NCI-H1105 treated with DMSO at 0.1 percent for 48 hours (cell line): ENCODE results near the gene PLEKHA7.

ENCODE experiments used
- DNase-seq: peaks from one replicate; lab custom pipeline; 2025; lab: John Stamatoyannopoulos, UW

PLEKHA7 gene

DNA sequence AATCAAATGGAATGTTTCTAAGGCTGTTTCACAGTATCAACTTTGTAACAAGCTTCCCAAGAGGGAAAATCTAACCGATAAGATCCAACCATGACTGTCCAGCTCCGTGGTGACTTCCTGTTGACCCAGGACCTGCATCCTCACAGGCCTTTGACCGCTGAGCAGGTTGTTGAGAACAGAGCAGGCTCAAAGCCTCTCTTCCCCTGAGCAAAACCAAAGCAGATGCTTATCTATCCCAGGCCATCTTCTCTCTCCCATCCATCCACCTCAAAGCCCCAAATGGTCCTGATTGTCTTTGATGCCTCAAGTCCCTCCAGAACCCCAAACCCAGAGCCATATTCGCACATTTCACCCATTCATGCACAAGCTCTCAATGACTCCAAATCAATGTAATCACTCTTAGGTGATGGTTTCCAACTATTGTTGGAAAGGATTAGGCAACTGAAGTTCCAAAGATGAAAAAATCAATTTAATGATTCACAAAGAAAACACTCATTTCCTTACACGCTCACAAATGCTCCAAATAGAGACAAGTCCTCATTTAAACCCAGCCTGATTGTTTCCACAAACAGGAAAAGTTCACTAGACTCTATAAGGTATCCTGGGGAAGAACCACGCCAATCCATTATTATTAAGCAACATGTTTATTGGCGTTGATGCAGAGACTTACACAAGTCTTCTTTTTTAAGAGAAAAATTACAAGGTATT is 227.0 kb downstream of the PLEKHA7 start:
- DNase-seq, result no peak

DNA sequence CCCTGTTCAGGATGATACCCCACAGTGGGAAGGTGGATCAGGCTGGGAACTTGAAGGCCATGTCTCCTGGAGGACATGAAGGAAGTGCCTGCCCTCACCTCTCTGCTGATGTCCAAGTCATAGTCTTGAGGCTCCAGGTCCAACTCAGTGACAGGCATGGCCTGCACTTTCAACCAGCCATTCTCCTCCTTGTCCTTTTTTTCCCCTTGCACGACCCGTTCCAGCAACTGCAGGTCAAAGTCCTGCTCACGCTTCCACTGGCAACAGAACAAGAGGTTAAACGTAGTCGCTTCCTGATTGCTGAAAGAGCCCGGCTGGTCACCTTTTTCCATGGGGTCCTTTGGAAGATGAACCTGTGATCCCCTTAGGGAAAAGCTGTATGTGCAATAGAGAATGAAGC is 228.1 kb downstream of the PLEKHA7 start:
- DNase-seq, result no peak

- DNase-seq, result peak; percentile 62
Observed at GRCh38 chr11:16785520-16786128, 228.6 kb downstream of the PLEKHA7 start.

DNA sequence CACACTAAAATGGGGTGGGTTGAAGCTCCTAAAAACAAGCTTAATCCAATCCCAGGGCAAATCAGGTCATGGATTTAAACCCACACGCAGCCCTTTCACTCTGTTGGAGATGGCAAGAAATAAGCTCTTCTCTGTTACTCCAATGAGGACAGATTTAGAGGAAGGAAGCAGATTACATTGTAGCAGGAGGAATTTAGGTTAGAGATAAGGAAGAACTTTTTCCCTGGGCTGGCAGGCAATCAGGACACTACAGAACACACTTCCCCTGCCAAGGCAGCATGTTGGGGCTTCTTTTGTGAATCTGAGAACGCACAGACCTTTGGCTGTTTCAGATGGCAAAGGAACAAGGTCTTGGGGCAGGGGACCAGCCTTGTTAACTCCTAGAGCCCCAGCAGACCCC is 229.5 kb downstream of the PLEKHA7 start:
- no peak for DNase-seq

DNA sequence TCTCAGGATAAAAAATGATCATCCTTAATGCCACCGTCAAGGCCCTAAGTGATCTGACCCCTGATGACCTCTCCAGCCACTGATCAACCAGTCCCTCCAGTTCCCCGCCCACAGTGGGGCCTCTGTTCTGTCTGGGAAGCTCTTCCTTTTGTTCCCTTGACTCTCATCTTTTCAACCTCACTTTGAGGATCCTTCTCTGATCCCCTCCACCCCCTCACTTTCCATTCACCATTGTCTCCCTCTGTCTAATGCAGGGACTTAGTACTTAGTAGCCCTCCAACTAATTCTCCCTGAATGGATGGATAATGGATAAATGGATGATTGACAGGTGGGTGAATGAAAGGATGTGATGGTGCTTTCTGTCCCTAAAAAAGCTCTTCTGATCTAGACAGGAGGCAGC is 230.1 kb downstream of the PLEKHA7 start:
- no peak for DNase-seq

GRCh38 chr11:16783321-16783801 is 230.9 kb downstream of the PLEKHA7 start:
- no peak for DNase-seq

DNA sequence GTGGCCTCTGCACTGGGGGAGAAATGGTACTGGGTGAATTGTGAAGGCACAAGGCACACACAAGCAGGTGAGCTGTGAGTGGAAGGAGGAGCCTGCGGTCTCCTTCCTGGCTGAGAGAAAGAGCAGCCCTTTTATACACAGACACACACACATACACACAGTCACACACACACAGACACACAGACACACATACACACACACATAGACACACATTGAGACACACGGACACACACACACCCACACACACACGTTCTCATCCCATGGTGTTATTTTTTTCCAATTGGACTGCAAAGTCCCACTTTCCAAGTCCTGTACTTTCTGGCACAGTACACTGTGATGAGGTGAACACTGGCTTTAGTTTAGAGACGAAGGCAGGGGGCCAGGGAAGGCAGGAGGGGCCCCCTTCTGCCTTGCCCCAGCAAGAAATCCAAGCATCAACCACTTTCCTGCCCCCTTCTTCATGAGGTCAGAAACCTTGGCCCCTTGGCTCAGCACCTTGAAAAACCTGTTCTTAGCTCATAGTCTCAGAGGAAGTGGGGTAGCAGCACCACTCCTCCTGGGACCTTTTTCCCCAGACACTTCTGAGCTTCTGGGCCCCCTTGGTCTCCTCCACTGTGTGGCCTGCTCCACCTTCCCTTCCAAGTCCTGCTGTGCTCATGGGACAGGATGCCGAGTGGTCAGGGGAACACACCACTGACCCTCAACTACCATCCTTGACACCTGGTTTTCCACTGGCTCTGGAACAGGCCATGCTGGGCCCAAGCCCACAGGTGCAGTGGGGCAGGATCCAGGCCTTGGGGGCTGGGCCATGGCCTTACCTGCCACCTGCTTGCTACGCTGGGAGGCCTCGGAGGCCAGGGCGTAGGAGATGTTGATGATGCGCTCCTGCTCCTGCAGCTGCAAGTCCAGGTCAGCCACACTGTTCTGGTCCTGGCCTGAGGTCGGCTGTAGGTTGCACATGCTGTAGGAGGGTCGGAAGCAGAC is 232.0 kb downstream of the PLEKHA7 start:
- no peak for DNase-seq

- DNase-seq, result no peak
Observed at GRCh38 chr11:16780698-16781550, 233.3 kb downstream of the PLEKHA7 start.

DNA sequence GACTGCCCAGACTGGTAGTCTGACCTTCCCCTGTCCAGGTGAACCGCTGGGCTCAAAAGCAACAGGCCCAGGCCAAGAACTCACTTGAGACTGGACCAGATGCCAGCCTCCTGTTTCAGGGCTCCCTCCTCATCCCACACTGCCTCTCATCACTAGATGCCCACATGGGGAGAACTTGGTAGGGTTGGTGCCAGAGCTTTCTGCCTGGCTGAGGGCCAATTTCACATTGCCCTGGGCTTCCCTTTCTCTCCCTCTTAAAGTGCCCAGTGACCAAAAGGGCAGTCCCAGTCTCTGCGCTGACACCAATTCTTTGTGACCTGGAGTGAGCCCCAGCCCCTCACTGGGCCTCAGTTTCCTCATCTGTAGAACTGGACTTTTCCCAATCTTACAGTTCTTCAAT is 234.1 kb downstream of the PLEKHA7 start:
- DNase-seq, result no peak

DNA sequence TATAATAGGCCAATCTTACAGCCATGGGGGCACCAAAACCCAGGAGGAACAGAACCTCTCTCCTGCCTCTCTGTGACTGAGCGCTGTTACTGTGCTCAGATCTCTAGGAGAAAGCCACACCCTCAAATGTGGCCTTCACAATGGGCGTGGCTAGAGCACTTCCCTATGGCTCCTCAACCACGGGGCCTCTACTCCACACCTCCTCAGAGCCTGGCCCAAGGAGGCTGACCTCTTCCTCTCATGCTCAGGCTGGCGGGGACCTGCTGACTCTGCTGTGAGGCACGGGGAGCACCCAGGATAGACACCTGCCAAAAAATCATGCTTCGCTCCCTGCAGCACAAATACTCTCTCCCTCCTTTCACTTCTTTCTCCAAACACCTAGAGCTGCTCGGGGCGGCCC is 234.8 kb downstream of the PLEKHA7 start:
- no peak for DNase-seq

DNA sequence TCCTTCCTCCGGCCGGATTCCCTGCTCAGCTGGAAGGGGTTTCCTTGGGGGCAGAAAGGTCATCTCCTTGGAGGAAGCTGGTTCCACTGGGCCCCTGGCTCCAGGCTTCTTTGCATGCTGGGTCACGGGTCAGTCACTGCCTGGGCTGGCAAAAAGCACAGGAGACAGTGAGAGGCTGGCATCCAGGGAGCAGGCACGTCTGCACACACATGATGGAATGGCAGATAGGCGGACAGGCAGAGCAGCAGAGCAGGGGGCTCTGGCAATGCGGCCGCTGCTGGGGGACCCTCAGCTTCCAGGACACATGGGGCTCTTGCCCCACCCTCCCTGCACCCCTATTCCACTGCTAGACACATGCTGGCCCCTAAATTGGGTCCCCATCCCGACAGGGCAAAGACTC is 235.3 kb downstream of the PLEKHA7 start:
- no peak for DNase-seq

DNA sequence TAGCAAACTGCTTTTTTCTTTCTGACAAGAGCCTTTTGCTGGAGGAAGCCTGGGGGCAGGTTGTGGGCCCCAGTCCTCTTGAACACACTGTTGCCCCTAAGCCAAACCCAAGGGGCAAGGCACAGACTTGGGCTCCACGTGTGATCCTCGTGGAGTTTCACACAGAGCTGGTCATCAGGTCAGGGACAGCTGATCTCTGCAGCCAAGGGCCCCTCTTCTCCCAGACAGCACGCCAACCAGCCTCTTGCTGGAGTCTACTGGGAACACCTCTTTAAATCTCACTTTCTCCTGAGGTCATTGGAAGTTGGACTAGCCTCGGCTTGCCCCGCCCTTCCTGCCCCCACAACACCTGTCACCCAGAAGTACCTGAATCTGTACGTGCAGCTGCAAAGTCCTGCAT is 235.9 kb downstream of the PLEKHA7 start:
- DNase-seq, result peak; percentile 30

DNA sequence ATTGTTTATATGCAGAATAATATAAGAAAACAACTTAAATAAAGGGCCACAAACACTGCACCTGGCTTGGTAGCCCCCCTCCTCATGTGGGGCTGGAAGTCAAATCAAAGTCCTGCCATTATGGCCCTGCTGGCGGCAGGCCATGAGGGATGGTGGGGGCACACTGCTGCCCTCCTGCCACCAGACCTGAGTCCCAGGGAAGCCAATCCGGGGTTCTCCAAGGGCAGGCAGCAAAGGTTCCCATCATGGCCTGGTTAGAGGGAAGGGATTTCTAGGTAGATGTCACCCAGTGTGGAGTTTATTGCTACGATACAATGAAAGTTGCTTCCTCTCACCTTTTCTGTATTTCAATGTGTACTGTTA is 236.6 kb downstream of the PLEKHA7 start:
- DNase-seq, result no peak

DNA sequence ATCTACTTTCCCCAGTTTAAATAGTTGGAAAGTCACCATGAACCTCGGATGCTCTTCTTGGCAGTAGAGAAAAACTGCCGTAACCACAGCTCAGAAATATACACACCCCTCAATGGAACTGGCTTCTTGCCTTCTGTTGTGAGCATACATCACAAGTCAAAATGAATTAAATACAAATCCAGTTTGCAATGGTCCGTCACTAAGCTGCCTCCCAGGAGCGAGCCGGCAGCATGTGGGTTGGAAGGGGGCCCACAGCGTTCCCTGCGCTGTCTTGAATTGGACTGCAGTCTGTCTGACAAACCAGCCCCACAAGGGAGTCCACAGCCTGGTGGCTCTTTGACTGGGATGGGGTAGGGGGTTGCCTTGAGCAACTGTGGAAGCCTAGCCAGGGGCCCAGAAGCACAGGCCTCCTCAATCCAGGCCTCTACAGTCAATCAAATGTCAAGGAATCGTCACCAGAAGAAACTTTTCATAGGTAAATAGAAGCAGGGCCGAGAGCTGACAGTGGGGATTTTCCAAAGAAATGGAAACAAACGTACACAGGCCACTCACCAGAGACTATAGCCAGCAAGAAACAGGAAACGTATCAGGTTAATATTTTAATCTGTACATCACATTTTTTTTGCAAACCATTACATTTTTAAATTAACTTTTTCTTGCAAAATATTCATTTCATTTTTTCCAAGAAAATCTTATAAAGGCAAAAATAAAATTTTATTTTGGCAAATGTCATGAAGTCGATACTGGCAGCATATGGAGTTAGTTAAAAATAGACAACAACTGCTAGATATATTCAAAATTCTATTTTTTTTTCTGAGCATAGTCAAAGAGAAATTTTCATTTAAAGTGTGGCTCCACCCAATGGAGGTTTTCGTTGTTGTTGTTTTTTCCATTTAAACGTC is 237.3 kb downstream of the PLEKHA7 start:
- no peak for DNase-seq

DNA sequence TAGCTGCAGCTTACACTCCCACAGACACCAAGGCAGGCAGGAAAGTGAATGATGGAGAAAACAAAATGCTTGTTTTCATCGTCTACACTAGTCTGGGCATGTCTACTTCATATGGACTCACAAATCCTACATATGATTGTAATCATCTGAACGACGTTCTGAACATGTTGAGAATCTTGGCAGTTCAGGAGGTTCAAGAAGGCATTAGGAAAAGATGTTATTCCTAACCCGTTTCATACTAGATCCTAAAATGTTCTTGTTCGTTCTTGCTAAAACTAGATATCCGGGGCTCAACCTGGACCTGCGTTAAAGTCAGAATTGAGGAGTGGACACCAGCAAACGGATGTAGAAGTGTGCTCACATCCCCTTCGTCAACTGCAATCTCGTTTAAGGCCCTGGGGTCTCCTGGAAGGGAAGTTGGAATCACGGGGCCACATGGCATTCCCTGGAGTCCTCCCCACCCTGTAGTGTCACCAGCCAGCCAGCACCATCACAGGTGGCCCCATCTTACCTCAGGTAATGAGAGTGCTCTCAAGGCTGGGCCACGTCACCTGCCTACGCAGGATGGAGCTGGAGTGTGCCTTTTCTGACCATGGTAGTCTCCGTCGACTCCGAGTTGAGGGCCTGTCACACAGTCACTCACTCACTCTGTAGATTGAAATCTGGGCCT is 238.5 kb downstream of the PLEKHA7 start:
- no peak for DNase-seq

GRCh38 chr11:16774936-16775613 is 239.1 kb downstream of the PLEKHA7 start:
- no peak for DNase-seq

DNA sequence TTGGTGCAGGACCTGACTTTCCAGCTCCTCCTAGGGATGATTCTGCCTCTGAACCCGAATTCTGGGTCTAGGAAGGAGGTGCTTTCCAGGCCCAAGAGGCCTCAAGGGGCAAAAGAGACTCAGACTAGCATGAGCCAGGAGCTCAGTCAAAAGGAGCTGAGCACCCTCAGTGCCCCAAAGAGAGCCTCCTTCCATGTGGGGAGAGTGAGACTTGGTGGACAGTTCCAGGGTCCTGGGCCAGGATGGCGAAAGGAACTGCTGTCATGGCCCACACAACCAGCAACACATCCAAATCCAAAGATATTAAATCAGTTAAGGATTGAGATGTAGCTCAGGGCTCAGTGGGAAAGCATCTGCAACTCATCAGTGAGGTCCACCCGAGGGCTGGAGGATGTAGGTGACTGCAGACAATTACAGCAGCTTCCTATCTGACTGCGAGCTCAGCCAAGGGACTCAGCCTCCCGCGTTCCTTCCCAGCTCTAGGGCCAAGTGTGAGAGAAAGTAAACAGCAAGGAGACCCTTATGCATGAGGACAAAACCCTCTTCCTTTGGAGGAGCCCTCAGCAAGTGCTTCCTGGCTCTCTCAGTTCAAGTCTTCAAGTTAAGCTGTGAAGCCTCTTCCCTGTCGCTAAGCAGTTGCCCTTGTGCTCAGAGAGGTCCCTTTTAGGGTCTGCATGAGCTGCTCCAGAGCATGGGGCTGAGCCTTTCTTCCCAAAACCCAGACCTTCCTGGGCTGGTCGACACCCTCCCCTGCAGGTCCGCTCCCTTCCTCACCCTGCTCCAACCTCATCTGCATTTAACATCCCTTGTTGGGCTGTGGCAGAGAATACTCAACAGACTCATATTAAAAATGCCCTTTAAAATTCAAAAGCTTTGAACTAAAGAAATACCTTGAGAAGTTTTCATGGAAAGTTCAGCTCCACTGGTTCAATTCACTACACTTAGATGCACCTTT is 240.0 kb downstream of the PLEKHA7 start:
- DNase-seq, result no peak

DNA sequence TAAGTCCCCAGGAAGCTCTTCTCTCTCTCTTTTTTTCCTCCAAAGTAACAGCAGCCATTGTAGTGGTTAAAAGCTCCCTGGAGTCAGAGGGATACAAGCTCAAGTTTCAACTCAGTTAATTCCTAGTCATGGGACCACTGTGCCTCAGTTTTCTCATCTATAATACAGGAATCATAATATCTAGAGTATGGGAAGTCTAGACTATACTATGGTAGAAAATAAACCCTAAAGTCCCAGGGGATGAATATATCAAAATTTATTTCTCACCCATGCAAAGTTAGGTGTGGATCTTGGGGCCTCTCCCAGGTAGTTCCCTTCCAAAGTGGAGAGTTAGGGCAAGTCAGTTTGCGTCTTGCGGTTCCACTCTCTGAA is 242.1 kb downstream of the PLEKHA7 start:
- DNase-seq, result no peak
